GM18870 (cell line): ENCODE measurements around the gene NUDT1.

Source experiments
- ATAC-seq: cut with Tn5 transposase; IDR thresholded peaks from one replicate; pipeline ENCODE4 v1.9.1; 2021; ENCODE audit warnings: moderate library complexity; ENCODE audit not compliant: unreplicated experiment

Gene NUDT1

DNA sequence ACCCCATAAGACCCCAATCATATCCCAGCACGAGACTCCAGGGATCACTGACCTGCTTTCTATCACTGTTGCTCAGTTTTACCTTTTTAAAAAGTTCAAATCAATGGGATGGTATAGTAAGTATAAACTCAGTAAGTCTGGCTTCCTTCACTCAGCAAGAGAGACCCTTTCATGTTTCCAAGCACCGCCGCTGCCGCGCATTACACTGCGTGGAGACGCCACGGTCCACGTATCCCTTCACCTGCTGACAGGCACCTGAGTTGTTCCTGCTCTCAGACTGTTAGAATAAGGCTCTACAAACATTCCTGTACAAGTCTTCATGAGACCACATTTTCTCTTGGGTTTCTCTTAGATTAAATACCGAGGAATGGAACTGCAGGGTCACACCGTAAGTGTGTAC, 37.6 kb upstream of the NUDT1 start:
- no peak for ATAC-seq

DNA sequence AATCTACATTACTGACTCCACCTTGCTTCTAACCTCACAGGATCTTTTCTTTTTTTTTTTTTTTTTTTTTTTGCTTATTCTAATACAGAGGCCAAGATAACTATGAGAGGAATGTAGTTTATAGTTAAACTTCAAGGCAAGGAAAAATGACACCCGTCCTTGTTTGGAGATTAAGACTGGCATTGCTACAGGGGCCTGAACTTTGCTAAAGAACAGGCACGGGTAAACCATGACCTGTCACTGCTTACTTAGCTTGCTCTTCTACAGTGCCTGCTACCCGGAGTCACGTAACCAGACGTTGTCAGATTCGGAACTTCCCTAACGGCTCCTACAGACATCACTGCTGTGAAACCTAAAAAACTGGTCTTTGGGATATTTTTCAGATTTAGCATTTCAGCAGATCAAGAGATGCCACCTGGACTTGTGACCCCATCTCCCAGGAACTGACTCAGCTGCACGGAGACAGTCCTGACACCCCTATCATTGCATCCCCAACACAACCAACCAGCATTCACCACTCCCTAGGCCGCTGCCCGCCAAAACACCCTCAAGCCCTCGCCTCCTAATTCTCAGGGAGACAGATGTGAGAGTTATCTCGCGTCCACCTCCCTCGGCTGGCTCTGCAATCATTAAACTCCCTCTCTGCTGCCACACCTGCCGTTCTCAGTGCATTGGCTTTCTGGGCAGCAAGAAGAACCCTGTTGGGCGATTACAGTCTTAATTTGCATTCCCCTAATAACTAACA, 36.8 kb upstream of the NUDT1 start:
- ATAC-seq, result no peak

- ATAC-seq, result no peak
Measured at GRCh38 chr7:2208712-2209111, 33.3 kb upstream of the NUDT1 start.

DNA sequence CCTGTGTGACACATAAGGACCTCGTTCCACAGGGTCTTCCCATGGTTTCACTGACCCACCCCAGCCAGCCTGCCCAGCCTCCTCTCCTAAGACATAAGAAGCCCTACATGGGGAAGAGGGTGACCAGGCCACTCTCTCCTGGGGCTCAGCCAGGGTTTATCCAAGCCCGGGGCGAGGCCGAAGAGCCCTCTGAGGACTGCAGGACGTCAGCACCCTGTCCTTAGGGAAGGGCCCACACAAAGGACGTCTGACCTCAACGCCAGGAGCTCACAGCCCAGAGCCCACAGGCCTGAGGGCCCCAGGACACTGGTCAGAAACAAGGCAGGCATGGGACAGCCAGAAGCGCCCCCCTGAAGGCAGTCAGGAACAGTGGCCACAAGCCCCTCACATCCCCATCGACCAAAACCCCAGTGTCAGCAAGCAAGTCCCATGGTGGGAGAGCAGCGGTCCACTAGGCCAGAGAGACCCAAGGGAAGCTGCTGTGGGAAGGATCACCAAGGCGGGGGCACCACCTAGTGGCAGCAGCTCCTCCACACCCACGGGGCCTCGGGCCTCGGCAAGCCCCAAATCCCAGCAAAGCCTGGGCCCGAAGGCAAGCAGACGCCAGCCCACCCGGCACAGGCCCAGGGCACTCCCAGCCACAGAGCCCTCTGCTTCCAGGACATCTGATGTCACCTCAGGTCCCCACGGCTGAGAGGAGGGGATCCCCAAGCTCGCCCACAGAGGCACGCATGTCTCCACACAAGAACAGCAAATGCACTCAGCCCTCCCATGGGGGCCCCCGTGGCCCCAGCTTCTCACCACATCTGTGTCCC, 32.7 kb upstream of the NUDT1 start:
- peak; percentile 62 for ATAC-seq

GRCh38 chr7:2209961-2210323, 32.1 kb upstream of the NUDT1 start:
- peak; percentile 28 for ATAC-seq

DNA sequence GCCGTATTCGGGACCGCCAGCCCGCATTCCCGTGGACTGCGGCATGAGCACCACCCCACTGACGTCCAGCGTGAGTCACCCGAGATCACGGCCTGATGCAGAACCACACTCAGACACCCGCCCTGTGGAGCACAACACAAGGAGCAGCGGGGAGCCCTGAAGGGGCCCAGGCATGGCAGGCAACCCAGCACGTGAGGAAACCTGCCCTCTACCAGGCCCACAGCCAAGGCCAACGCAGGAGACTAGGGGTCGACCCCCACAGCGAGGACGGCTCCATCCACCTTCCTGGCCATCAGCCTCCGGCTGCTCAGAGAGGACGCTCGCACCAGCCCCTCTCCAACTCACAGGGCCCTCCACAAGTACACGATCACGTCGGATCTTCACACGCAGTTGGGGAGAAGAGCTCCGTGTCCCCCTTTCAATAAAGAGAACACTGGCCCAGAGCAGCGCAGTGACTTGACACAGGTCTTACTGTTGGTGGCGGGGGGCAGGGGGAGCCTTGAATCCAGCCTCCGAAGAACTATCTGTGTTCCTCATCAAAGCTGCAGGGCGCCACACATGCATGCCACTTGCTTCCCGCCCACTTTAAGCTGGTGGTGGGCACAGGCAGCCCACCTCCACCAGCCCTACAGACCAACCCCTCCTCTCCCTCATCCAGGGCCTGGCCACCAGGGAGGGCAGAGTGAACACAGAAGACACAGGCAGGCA, 31.3 kb upstream of the NUDT1 start:
- ATAC-seq, result no peak

- no peak for ATAC-seq
Measured at GRCh38 chr7:2211259-2211880, 30.7 kb upstream of the NUDT1 start.

GRCh38 chr7:2211926-2212325, 30.1 kb upstream of the NUDT1 start:
- ATAC-seq, result no peak

DNA sequence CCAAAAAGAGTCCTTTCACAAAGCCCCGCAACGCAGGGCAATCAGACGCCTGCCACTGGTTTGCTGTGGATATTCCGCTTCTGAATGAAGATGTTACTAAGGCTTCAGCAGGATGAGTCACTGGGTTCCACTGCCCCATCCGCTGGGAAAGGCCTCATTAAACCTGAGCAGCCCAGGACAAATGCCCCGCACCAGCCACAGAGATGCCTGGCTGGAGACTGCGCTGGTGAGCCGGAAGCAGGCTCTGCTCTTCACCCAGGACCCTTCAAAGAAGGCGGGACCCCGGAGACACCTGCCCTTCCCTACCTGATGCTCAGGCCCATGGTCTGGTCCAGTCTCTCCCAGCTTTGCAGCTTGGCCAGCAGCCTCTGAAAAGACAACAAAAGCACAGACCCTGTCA, 29.1 kb upstream of the NUDT1 start:
- ATAC-seq, result no peak

DNA sequence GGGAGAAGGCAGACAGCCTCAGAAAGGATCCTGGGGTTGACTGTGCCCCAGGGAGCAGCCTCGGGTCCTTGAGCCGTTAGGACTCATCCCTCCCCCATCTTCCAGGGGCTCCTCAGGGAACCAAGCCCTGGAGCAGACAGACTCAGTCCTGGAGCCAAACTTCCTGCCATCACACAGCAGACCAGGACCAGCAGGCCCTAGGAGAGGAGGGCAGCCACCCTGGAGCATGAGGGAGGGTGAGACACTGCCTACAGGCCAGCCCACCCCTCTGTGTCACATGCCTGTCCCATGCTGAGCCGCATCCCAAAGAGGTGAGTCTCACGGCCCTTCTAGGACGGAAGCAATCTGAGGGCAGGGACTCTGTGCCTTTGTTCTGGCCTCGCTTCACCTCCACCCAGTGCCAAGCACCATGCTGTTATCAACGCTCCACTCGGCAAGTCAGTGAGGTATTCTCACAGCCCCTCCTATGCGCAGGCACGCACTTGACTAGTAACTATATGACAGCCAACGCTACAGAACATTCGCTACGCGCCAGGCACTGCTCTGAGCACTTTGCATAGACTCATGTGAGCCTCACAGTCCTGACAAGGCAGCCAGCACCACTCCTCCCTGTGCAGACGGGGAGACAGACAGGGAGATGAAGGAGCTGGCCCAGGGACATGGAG, 28.3 kb upstream of the NUDT1 start:
- no peak for ATAC-seq

- ATAC-seq, result no peak
Measured at GRCh38 chr7:2214636-2215035, 27.4 kb upstream of the NUDT1 start.

DNA sequence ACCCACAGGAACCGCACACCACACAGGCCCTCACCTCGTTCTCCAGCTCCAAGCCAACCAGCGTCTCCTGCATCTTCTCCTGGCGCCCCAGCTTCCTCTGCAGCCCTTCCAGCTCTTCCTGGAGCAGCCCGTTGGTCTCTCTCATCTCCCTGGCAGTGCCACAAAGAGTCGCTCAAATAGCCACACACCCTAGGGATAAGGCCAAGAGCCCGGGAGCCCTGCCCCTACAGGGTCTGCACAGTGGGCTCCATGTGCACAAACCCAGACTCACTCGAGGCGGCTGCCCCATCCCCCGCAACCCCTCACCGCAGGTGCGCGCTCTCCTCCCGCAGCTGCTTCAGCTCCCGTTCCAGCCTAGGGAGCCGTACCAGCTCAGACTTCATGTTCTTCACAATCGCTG, 26.2 kb upstream of the NUDT1 start:
- no peak for ATAC-seq

- no peak for ATAC-seq
Measured at GRCh38 chr7:2217206-2217605, 24.8 kb upstream of the NUDT1 start.

DNA sequence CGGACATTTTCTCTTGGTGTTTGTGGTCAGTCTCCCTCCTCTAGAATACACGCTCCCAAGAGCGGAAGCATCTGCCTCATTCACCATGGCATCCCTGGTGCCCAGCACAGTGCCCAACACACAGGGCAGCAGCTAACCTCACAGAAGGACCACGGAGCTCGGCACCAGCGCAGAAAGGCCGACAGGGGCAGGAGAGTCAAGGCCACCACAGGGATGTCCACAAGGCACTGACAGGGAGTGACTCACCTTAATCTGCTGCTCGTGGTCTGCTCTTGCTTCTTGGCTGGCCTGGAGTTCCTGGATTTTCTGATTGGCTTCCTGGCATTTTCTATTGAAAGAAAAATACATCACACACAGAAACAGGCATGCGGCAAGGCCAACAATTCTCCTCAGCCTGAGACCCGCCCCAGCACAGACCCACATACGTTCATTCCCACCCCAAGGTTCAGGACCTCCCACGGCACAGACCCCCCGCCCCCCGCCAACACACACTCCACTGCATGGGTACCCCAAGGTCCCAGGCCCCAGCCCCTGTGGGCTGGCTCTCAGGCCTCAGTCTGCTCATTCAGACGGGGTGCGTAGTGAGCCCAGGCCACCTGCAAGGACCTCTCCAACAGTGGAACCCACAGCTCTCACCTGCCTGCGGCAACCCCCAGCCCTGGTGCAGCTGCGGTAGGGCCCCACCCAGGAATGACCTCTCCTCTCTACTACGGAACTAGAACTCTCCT, 24.1 kb upstream of the NUDT1 start:
- no peak for ATAC-seq

- no peak for ATAC-seq
Measured at GRCh38 chr7:2218444-2218785, 23.6 kb upstream of the NUDT1 start.

DNA sequence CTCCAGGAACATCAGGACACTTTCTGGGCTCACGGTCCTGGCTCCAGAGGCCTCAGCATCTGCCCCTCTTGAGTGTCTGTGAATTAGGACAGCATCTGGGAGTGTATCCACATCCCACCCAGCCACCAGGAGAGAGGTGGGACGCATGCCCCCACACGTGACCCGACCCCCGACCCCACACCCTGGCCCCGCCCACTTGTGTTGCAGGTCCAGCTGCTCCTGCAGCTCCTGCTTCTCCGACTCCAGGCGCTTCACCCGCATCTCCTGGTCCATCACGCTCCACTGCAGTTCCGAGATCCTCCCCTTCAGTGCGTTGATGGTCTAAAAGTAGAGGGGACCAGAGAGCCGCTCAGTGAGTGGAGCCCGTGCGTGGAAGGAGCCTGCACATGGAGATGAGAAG, 22.9 kb upstream of the NUDT1 start:
- ATAC-seq, result no peak

DNA sequence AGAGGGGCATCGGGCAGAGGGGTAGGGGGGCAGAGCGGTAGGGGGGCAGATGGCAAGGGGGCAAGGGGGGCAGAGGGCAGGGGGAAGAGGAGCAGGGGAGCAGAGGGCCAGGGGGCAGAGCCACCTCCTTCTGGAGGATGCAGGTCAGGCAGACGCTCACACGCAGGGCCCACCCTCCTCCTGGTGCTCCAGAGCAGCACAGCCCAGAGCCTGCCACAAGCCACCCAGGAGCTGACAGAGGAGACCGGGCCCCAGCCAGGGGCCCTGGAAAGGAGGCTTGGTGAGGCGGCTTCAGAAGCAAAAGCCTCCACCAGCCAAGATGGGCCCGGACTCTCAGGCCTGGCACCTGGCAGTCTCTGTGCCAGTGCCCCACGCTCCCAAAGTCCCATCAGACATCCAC, 22.4 kb upstream of the NUDT1 start:
- ATAC-seq, result no peak

- ATAC-seq, result no peak
Measured at GRCh38 chr7:2220030-2220429, 22.0 kb upstream of the NUDT1 start.

GRCh38 chr7:2220506-2220905, 21.5 kb upstream of the NUDT1 start:
- ATAC-seq, result no peak

- ATAC-seq, result no peak
Measured at GRCh38 chr7:2220954-2221353, 21.1 kb upstream of the NUDT1 start.
